Natural killer cell (primary cell): ENCODE measurements around the gene CACNA2D4. TPM values are rescaled to one million over a fixed set of nuclear protein-coding genes. Genes with fewer than 3 reads are reported as not detected.

Experiments
- ATAC-seq, 3 donors: fragments of 150-1000 bp in 2 of 3; fragments of 200-7000 bp in 1 of 3; cut with Tn5 transposase; 1 replicate in 1 of 3; 2 replicates in 2 of 3; pipeline ENCODE4 v1.10.0; 2021; ENCODE audit warnings: mild to moderate bottlenecking in 2 of 3, moderate library complexity in 2 of 3
- DNase-seq, 2 donors: peaks; one replicate each; pipeline versions ENCODE4 v3.0.0 to v3.0.0-alpha.2; 2013 to 2021; ENCODE audit warnings: mixed read lengths in 1 of 2
- H3K27ac ChIP-seq: one replicate; pipeline ENCODE4 v1.5.1; 2013; ENCODE audit warnings: mild to moderate bottlenecking, low read length
- H3K27me3 ChIP-seq: one replicate; pipeline ENCODE4 v1.6.1; 2013; ENCODE audit warnings: low read length; ENCODE audit not compliant: control insufficient read depth, insufficient read depth
- H3K36me3 ChIP-seq: one replicate; pipeline ENCODE4 v1.6.1; 2013; ENCODE audit warnings: low read length; ENCODE audit not compliant: control insufficient read depth, insufficient read depth
- H3K4me1 ChIP-seq: one replicate; pipeline ENCODE4 v1.6.1; 2013; ENCODE audit warnings: low read length; ENCODE audit not compliant: control insufficient read depth, insufficient read depth
- H3K4me3 ChIP-seq: one replicate; pipeline ENCODE4 v1.5.1; 2013; ENCODE audit warnings: low read length
- H3K9me3 ChIP-seq: one replicate; pipeline ENCODE4 v1.6.1; 2013; ENCODE audit warnings: low read length; ENCODE audit not compliant: control insufficient read depth, insufficient read depth
- H3K27ac Mint-ChIP-seq, 2 donors: one replicate each; pipeline ENCODE4 v1.8.0; 2022; ENCODE audit warnings: mild to moderate bottlenecking in 2 of 2, mixed read lengths in 2 of 2, moderate library complexity in 1 of 2
- H3K27me3 Mint-ChIP-seq, 2 donors: one replicate each; pipeline ENCODE4 v1.8.0; 2022; ENCODE audit warnings: low read depth in 2 of 2, mixed read lengths in 2 of 2
- H3K36me3 Mint-ChIP-seq: one replicate; pipeline ENCODE4 v1.8.0; 2022; ENCODE audit warnings: mixed read lengths
- H3K4me1 Mint-ChIP-seq, 2 donors: one replicate each; pipeline ENCODE4 v1.8.0; 2022; ENCODE audit warnings: mixed read lengths in 2 of 2
- H3K4me3 Mint-ChIP-seq: one replicate; pipeline ENCODE4 v1.8.0; 2022; ENCODE audit warnings: mild to moderate bottlenecking, moderate library complexity, mixed read lengths
- H3K9me3 Mint-ChIP-seq, 2 donors: one replicate each; pipeline ENCODE4 v1.8.0; 2022; ENCODE audit warnings: mixed read lengths in 2 of 2
- WGBS: methylation state at CpG from one replicate; pipeline ENCODE4 v1.1.7; 2013; ENCODE audit warnings: missing lambda C conversion rate; ENCODE audit not compliant: insufficient coverage; 5-methylcytosine and 5-hydroxymethylcytosine counted together
- intact Hi-C: fragments of 100-400 bp; cut with micrococcal nuclease; formaldehyde crosslinking; loops from one replicate; pipeline ENCODE4 v1.14.2; 2022
- total RNA-seq, 4 donors: library from RNA; stranded (reverse); fragments of 120-200 nt in 1 of 4; gene quantifications; one replicate each; pipeline versions ENCODE4 v1.2.3 to v1.2.4, GENCODE V29; 2013 to 2022
- TF ChIP-seq, protein P1 (sequence below): fragments of 200-600 bp; IDR thresholded peaks from one replicate; pipeline ENCODE4 v1.8.0; 2022; ENCODE audit warnings: antibody characterized with exemption

The CACNA2D4 gene
- total RNA-seq, 3 donors from 2014 or later (not counting 1 experiment from before 2014, with no cell fraction given) = 26.5 to 49.6 (median 34.9) TPM

DNA sequence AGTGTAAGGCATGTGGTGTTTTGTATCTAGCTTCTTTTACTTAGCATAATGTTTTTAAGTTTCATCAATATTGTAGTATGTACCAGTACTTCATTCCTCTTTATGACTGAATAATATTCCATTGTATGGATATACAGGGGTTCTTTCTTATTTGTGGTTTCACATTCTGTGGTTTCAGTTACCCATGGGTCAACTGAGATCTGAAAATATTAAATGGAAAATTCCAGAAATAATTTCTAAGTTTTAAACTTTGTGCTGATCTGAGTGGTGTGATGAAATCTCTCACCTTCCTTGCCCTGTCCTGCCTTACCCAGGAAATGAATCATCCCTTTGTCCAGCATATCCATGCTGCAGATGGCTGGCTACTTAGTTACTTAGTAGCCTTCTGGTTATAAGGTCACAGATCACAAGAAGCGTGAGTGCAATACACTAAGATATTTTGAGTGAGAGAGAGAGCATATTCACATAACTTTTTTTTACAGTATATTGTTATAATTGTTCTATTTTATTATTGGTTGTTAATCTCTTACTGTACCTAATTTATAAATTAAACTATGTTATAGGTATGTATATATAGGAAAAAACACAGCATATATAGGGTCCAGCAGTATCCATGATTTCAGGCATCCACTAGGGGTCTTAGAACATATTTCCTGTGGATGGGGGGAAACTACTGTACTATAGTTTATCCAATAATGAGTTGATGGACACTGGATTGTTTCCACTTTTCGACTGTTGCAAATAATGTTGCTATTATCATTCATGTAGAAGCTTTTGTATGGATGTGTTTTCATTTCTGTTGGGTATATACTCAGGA is 157.7 kb downstream of the CACNA2D4 start:
- H3K4me3 Mint-ChIP-seq = no peak overlapping the region
- intact Hi-C loops = no loop called here

DNA sequence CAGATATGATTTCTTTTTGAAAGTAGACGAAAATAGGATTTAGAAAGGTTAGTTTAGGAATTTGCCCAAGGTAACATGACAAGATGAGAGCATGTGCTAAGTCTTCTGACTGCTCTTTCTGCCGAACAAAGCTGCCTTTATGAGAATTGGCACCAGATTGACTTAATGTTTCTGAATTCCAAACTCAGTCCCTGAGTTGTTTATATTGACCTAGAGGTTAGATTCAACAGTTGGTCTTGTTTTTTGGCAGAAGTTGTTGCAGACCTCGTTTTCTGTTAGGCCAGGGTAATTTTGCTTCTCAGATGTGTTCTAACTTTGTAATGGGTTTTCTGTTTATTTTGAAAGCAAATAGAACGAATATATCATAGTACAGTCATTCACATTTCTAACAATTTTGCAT is 159.6 kb downstream of the CACNA2D4 start:
- H3K9me3 Mint-ChIP-seq = no peaks in the 10 kb centered on the region

More for the DNA sequence above, 157.7 kb downstream of the CACNA2D4 start:
- Mint-ChIP-seq H3K9me3 (no peaks in the 10 kb centered on the region), H3K36me3 (no peaks in the 10 kb centered on the region), H3K4me1 (peaks cover 18 to 20% of the 10 kb centered on the region in 2 donors), H3K27me3 (no peaks in the 10 kb centered on the region), H3K27ac (peak overlapping the region in 1 of 2 donors; percentile 37)
- TF ChIP-seq, protein P1, sequence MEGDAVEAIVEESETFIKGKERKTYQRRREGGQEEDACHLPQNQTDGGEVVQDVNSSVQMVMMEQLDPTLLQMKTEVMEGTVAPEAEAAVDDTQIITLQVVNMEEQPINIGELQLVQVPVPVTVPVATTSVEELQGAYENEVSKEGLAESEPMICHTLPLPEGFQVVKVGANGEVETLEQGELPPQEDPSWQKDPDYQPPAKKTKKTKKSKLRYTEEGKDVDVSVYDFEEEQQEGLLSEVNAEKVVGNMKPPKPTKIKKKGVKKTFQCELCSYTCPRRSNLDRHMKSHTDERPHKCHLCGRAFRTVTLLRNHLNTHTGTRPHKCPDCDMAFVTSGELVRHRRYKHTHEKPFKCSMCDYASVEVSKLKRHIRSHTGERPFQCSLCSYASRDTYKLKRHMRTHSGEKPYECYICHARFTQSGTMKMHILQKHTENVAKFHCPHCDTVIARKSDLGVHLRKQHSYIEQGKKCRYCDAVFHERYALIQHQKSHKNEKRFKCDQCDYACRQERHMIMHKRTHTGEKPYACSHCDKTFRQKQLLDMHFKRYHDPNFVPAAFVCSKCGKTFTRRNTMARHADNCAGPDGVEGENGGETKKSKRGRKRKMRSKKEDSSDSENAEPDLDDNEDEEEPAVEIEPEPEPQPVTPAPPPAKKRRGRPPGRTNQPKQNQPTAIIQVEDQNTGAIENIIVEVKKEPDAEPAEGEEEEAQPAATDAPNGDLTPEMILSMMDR = no peak
- Histone ChIP-seq H3K4me3 (no peak overlapping the region), H3K9me3 (no peaks in the 10 kb centered on the region), H3K27me3 (no peaks in the 10 kb centered on the region), H3K27ac (no peak overlapping the region), H3K36me3 (peaks cover 16% of the 10 kb centered on the region), H3K4me1 (no peaks in the 10 kb centered on the region)
- ATAC-seq (no peak), DNase-seq (no peak)
- WGBS = 100% methylated on average over 1 of the region's 2 CpGs

DNA sequence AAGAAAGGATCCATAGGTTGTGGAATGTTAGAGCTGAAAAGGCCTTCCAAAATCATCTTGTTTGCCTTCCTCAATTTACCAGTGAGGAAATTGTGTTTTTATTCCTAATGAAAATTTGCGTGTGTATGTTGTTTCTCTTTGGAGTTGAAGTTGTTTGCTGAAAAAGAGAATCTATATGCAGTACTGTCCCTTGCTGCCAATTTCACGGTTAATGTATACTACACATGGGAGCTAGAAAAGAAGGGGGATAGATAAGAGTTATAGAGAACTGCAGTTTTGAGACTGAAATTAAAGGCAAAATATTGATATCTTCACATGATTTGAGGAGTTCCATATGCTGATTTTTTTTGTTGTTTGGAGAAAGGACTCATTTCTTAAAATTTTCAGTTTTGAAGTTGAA is 160.1 kb downstream of the CACNA2D4 start:
- TF ChIP-seq, protein P1 = no peak
- no peaks in the 10 kb centered on the region for H3K36me3 Mint-ChIP-seq
- Histone ChIP-seq H3K4me3 (no peak overlapping the region), H3K27me3 (no peaks in the 10 kb centered on the region), H3K9me3 (no peaks in the 10 kb centered on the region), H3K36me3 (peaks cover 27% of the 10 kb centered on the region), H3K4me1 (no peaks in the 10 kb centered on the region), H3K27ac (no peak overlapping the region)
- no peak for ATAC-seq
- no peaks in the 10 kb centered on the region for H3K9me3 Mint-ChIP-seq
- H3K4me3 Mint-ChIP-seq = no peak overlapping the region
- intact Hi-C loops = no loop called here
- no peak for DNase-seq
- H3K27me3 Mint-ChIP-seq = no peaks in the 10 kb centered on the region
- no peak overlapping the region for H3K27ac Mint-ChIP-seq
- WGBS = 97% methylated on average over 2 of the region's 2 CpGs
- H3K4me1 Mint-ChIP-seq = peaks cover 11 to 15% of the 10 kb centered on the region in 2 donors

More for the DNA sequence above, 159.6 kb downstream of the CACNA2D4 start:
- WGBS = 91% methylated on average over 3 of the region's 4 CpGs
- no peaks in the 10 kb centered on the region for H3K27me3 Mint-ChIP-seq
- peaks cover 11 to 15% of the 10 kb centered on the region in 2 donors for H3K4me1 Mint-ChIP-seq
- Histone ChIP-seq H3K4me1 (no peaks in the 10 kb centered on the region), H3K4me3 (no peak overlapping the region), H3K27ac (no peak overlapping the region), H3K36me3 (peaks cover 27% of the 10 kb centered on the region), H3K27me3 (no peaks in the 10 kb centered on the region), H3K9me3 (no peaks in the 10 kb centered on the region)
- H3K4me3 Mint-ChIP-seq = no peak overlapping the region
- H3K36me3 Mint-ChIP-seq = no peaks in the 10 kb centered on the region
- intact Hi-C loops = no loop called here
- DNase-seq = no peak
- TF ChIP-seq, protein P1 = no peak
- ATAC-seq = no peak
- no peak overlapping the region for H3K27ac Mint-ChIP-seq
